Urinary bladder (tissue), 4 donors: ENCODE results near the gene RUNDC3A. TPM values are rescaled to one million over a fixed set of nuclear protein-coding genes. Genes with fewer than 3 reads are reported as not detected.
"Not testable (repeated sequence)": the region's sequence is repeated elsewhere in the genome, so short reads cannot be mapped to it uniquely, and the experiment has no call there.

Experiments used
- DNase-seq: peaks from one replicate; pipeline ENCODE4 v3.0.0-alpha.2; 2015; ENCODE audit errors: extremely low spot score
- H3K27ac ChIP-seq: one replicate; pipeline ENCODE4 v1.5.1; 2013; ENCODE audit warnings: low read depth, mild to moderate bottlenecking, moderate library complexity
- H3K36me3 ChIP-seq: one replicate; pipeline ENCODE4 v1.6.1; 2013; ENCODE audit warnings: mild to moderate bottlenecking, moderate library complexity; ENCODE audit not compliant: insufficient read depth
- H3K4me1 ChIP-seq: one replicate; pipeline ENCODE4 v1.6.1; 2013; ENCODE audit warnings: mild to moderate bottlenecking, moderate library complexity; ENCODE audit not compliant: insufficient read depth
- H3K4me3 ChIP-seq: one replicate; pipeline ENCODE4 v1.5.1; 2013; ENCODE audit warnings: low read depth, low read length
- WGBS: extraction: QIAGEN DNeasy Blood & Tissue Kit; methylation state at CpG from one replicate; pipeline ENCODE4 v1.1.7; 2013; 5-methylcytosine and 5-hydroxymethylcytosine counted together
- polyA plus RNA-seq: library from polyadenylated mRNA; stranded (reverse); fragments of 200-250 nt; gene quantifications from one replicate; pipeline ENCODE4 v1.2.3, GENCODE V29; 2013
- total RNA-seq: library from RNA; depleted of rRNA; stranded (reverse); fragments of >200 nt; gene quantifications from one replicate; pipeline ENCODE4 v1.2.3, GENCODE V29; 2014
- donor health status: healthy with polysubstance abuse.
- donor health status: healthy.

Gene RUNDC3A
- total and polyA plus RNA-seq, 2 donors = 1.8 to 2.0 TPM

GRCh38 chr17:44331249-44331760 lies 22.9 kb downstream of the RUNDC3A start:
- DNase-seq = no peak
- no peak overlapping the region for H3K27ac ChIP-seq

GRCh38 chr17:44333371-44333770 lies 25.0 kb downstream of the RUNDC3A start:
- 59% methylated on average over 5 of the region's 5 CpGs for WGBS
- Histone ChIP-seq H3K4me1 (no peaks in the 10 kb centered on the region), H3K36me3 (no peaks in the 10 kb centered on the region), H3K4me3 (no peak overlapping the region), H3K27ac (no peak overlapping the region)
- no peak for DNase-seq

More at GRCh38 chr17:44331249-44331760, 22.9 kb downstream of the RUNDC3A start:
- Histone ChIP-seq H3K4me1 (no peaks in the 10 kb centered on the region), H3K4me3 (no peak overlapping the region), H3K36me3 (no peaks in the 10 kb centered on the region)
- WGBS = 2% methylated on average over 7 of the region's 7 CpGs

- DNase-seq = no peak
- Histone ChIP-seq H3K27ac (no peak overlapping the region), H3K4me1 (no peaks in the 10 kb centered on the region), H3K36me3 (no peaks in the 10 kb centered on the region), H3K4me3 (no peak overlapping the region)
- WGBS = 51% methylated on average over 2 of the region's 2 CpGs
Measured at GRCh38 chr17:44334315-44334714, 25.9 kb downstream of the RUNDC3A start.

GRCh38 chr17:44334727-44335126 lies 26.3 kb downstream of the RUNDC3A start:
- Histone ChIP-seq H3K4me3 (no peak overlapping the region), H3K4me1 (no peaks in the 10 kb centered on the region), H3K27ac (no peak overlapping the region), H3K36me3 (no peaks in the 10 kb centered on the region)
- DNase-seq = no peak
- WGBS = 45% methylated on average over 3 of the region's 3 CpGs

- H3K4me3 ChIP-seq = no peak overlapping the region
- DNase-seq = no peak
- H3K36me3 ChIP-seq = no peaks in the 10 kb centered on the region
- no peak overlapping the region for H3K27ac ChIP-seq
- no peaks in the 10 kb centered on the region for H3K4me1 ChIP-seq
- WGBS = 84% methylated on average over 3 of the region's 3 CpGs
Measured at GRCh38 chr17:44335564-44335963, 27.2 kb downstream of the RUNDC3A start.

GRCh38 chr17:44335968-44336367 lies 27.6 kb downstream of the RUNDC3A start:
- WGBS = 31% methylated on average over 5 of the region's 5 CpGs
- DNase-seq = no peak
- no peak overlapping the region for H3K4me3 ChIP-seq
- H3K4me1 ChIP-seq = no peaks in the 10 kb centered on the region
- H3K27ac ChIP-seq = no peak overlapping the region
- H3K36me3 ChIP-seq = no peaks in the 10 kb centered on the region

- Histone ChIP-seq H3K4me1 (no peaks in the 10 kb centered on the region), H3K27ac (no peak overlapping the region), H3K36me3 (no peaks in the 10 kb centered on the region), H3K4me3 (no peak overlapping the region)
- WGBS = 48% methylated on average over 6 of the region's 6 CpGs
- no peak for DNase-seq
Measured at GRCh38 chr17:44338702-44339101, 30.3 kb downstream of the RUNDC3A start.

GRCh38 chr17:44340553-44340952 lies 32.2 kb downstream of the RUNDC3A start:
- not testable (repeated sequence) for DNase-seq

GRCh38 chr17:44343510-44344209 lies 35.3 kb downstream of the RUNDC3A start:
- Histone ChIP-seq H3K4me3 (no peak overlapping the region), H3K4me1 (no peaks in the 10 kb centered on the region), H3K27ac (no peak overlapping the region), H3K36me3 (no peaks in the 10 kb centered on the region)
- no peak for DNase-seq
- 70% methylated on average over 11 of the region's 11 CpGs for WGBS

More at GRCh38 chr17:44340553-44340952, 32.2 kb downstream of the RUNDC3A start:
- 61% methylated on average over 5 of the region's 5 CpGs for WGBS
- not testable (repeated sequence) for H3K4me3 ChIP-seq, H3K36me3 ChIP-seq, H3K4me1 ChIP-seq, H3K27ac ChIP-seq

GRCh38 chr17:44344939-44345453 lies 36.6 kb downstream of the RUNDC3A start, which contains the start of gene GRN:
Gene GRN, plus strand, starts transcription at chr17:44345302. Its CDS starts 3,863 bp downstream, at chr17:44349165.
- Histone ChIP-seq H3K36me3 (no peaks in the 10 kb centered on the region), H3K4me3 (peak within 1 kb of the TSS; percentile 68), H3K27ac (peak within 1 kb of the TSS; percentile 95), H3K4me1 (no peaks in the 10 kb centered on the region)
- peak; percentile 100 for DNase-seq
- WGBS = under 1% methylated on average over 26 of the region's 26 CpGs

GRCh38 chr17:44345454-44346026 lies 37.1 kb downstream of the RUNDC3A start:
- WGBS = 2% methylated on average over 21 of the region's 21 CpGs
- DNase-seq = no peak
- peak overlapping the region; percentile 95 for H3K27ac ChIP-seq
- no peaks in the 10 kb centered on the region for H3K4me1 ChIP-seq
- H3K4me3 ChIP-seq = peak overlapping the region; percentile 68
- H3K36me3 ChIP-seq = no peaks in the 10 kb centered on the region

- 70% methylated on average over 13 of the region's 13 CpGs for WGBS
- no peak overlapping the region for H3K4me3 ChIP-seq
Measured at GRCh38 chr17:44346064-44346844, 37.9 kb downstream of the RUNDC3A start.

GRCh38 chr17:44347206-44348055 lies 39.0 kb downstream of the RUNDC3A start:
- not testable (repeated sequence) for DNase-seq, H3K4me1 ChIP-seq, H3K4me3 ChIP-seq, H3K27ac ChIP-seq, H3K36me3 ChIP-seq
- WGBS = 79% methylated on average over 18 of the region's 18 CpGs

More at GRCh38 chr17:44346064-44346844, 37.9 kb downstream of the RUNDC3A start:
- Histone ChIP-seq H3K27ac (no peak overlapping the region), H3K4me1 (no peaks in the 10 kb centered on the region), H3K36me3 (no peaks in the 10 kb centered on the region)
- no peak for DNase-seq
